GM12878 (cell line): ENCODE data around the gene TRIM72.

Source experiments
- ATF3 ChIP-seq: IDR thresholded peaks from 2 replicates; pipeline ENCODE4 v1.6.1; 2011; ENCODE audit warnings: low read depth, mild to moderate bottlenecking, low read length, moderate library complexity, borderline replicate concordance; ENCODE audit errors: extremely low read depth
- MXI1 ChIP-seq: fragments of 150-350 bp; IDR thresholded peaks from 2 replicates; pipeline ENCODE4 v1.6.1; 2011; ENCODE audit warnings: low read depth, mild to moderate bottlenecking, inconsistent platforms, low read length, improper control_type of control experiment
- POLR2AphosphoS5 ChIP-seq: IDR thresholded peaks from 2 replicates; pipeline ENCODE4 v1.6.1; 2011; ENCODE audit warnings: mild to moderate bottlenecking, low read length, inconsistent platforms
- RAD21 ChIP-seq: IDR thresholded peaks from 2 replicates; pipeline ENCODE4 v1.6.1; 2011; ENCODE audit warnings: mild to moderate bottlenecking, low read depth, low read length, moderate library complexity; ENCODE audit not compliant: insufficient read depth
- SIX5 ChIP-seq: IDR thresholded peaks from 2 replicates; pipeline ENCODE4 v1.6.1; 2011; ENCODE audit warnings: mild to moderate bottlenecking, low read depth, low read length, moderate library complexity; ENCODE audit not compliant: severe bottlenecking
- SREBF2 ChIP-seq: IDR thresholded peaks from 2 replicates; pipeline ENCODE4 v1.6.1; 2012; ENCODE audit warnings: mild to moderate bottlenecking, low read length
- TARDBP ChIP-seq: IDR thresholded peaks from 2 replicates; pipeline ENCODE4 v1.6.1; 2016; ENCODE audit warnings: borderline replicate concordance
- USF2 ChIP-seq: IDR thresholded peaks from 2 replicates; pipeline ENCODE4 v1.6.1; 2011; ENCODE audit warnings: low read depth, low read length, improper control_type of control experiment, borderline replicate concordance

DNA sequence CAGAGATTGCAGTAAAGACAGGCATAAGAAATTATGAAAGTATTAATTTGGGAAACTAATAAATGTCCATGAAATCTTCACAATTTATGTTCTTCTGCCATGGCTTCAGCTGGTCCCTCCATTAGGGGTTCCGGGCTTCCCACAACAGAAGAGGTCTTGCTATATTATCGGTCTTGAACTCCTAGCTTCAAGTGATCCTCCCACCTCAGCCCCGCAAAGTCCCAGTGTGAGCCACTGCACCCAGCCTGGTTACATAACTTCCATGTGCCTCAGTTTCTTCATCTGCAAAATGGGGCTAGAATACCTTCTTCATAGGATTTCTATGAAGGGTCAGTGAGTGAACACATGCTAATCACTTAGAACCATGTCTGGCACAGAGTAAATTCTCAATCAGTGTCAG, 32.4 kb downstream of the TRIM72 start:
- no peak for TF ChIP-seq RAD21
- TF ChIP-seq POLR2AphosphoS5 = no peak
- no peak for TF ChIP-seq ATF3
- no peak for TF ChIP-seq SREBF2
- TF ChIP-seq MXI1 = no peak
- no peak for TF ChIP-seq TARDBP
- TF ChIP-seq USF2 = no peak
- no peak for TF ChIP-seq SIX5
